Measurements from ENCODE around the gene CD44.

DNA sequence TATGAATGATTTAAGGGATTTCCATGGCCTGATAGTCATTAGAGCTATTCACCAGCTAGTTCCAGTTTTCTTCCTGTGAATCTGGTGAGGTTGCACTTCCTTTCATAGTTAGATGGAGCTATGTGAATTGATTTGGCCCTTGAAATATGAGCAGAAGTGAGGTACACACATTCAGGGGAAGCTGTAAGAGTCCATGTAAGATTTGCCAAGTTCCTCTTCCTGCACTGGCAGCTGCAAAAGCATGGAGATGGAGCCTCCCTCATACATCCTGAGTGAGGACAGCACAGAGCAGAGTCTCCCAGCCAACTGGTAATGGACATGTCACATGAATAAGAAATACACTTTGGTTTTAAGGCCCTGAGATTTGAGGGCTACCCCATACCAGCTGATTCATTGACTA lies 111.7 kb downstream of the CD44 start:
- TF ChIP-seq CTCF (IDR thresholded peaks at IDR 0.05 in 4 of 5, conservative IDR thresholded peaks at IDR 0.05 in 1 of 5) (no peak), POLR2A (IDR thresholded peaks at IDR 0.05) (no peak)

Measured in gastrocnemius medialis (tissue), 4 donors.